Body of pancreas (tissue), 4 donors: ENCODE data around the gene ZNF277.

Experiments used
- CTCF ChIP-seq, 7 experiments: fragments of 450-650 bp in 4 of 7; fragments of 200-600 bp in 3 of 7; sonication (generic) in 3 of 7; IDR thresholded peaks; one replicate each; pipeline ENCODE4 v1.5.1; 2016 to 2019; ENCODE audit warnings: antibody characterized with exemption in 7 of 7
- POLR2A ChIP-seq, 3 donors: fragments of 450-650 bp; IDR thresholded peaks; one replicate each; pipeline ENCODE4 v1.6.1; 2016; ENCODE audit warnings: antibody characterized with exemption in 3 of 3, mild to moderate bottlenecking in 2 of 3

GRCh38 chr7:112361154-112361553, 154.7 kb downstream of the ZNF277 start:
- TF ChIP-seq CTCF (IDR thresholded peaks at IDR 0.05) (no peak), POLR2A (IDR thresholded peaks at IDR 0.05) (no peak)
